Fibroblast of villous mesenchyme (primary cell): Measurements from ENCODE around the gene TOLLIP. TPM values are rescaled to one million over a fixed set of nuclear protein-coding genes. Genes with fewer than 3 reads are reported as not detected.

Source experiments
- DNase-seq: peaks from one replicate; pipeline ENCODE4 v3.0.0-alpha.2; 2010; ENCODE audit warnings: low read depth
- H3K4me3 ChIP-seq: 2 replicates; pipeline ENCODE4 v1.5.1; 2011; ENCODE audit warnings: low read depth, mild to moderate bottlenecking, low read length
- CTCF ChIP-seq: IDR thresholded peaks from 2 replicates; pipeline ENCODE4 v1.5.1; 2012; ENCODE audit warnings: low read depth, mild to moderate bottlenecking, low read length; ENCODE audit not compliant: insufficient read depth
- total RNA-seq: library from RNA; depleted of rRNA; stranded (reverse); fragments of >200 nt; gene quantifications from 2 replicates; pipeline ENCODE4 v1.2.3, GENCODE V29; 2012

Gene TOLLIP
- total RNA-seq, 1 donor: 27.2 TPM

GRCh38 chr11:1229471-1230120 is 79.8 kb downstream of the TOLLIP start:
- DNase-seq: no peak
- H3K4me3 ChIP-seq: no peak overlapping the region
- no peak for TF ChIP-seq CTCF

GRCh38 chr11:1228921-1229451 is 80.4 kb downstream of the TOLLIP start:
- DNase-seq: no peak
- no peak overlapping the region for H3K4me3 ChIP-seq
- TF ChIP-seq CTCF: no peak

GRCh38 chr11:1228101-1228821 is 81.2 kb downstream of the TOLLIP start:
- no peak for DNase-seq
- TF ChIP-seq CTCF: no peak
- H3K4me3 ChIP-seq: no peak overlapping the region

- TF ChIP-seq CTCF: no peak
- H3K4me3 ChIP-seq: no peak overlapping the region
- no peak for DNase-seq
Measured at GRCh38 chr11:1227551-1228100, 81.8 kb downstream of the TOLLIP start.

- DNase-seq: no peak
- no peak overlapping the region for H3K4me3 ChIP-seq
- no peak for TF ChIP-seq CTCF
Measured at GRCh38 chr11:1226986-1227550, 82.4 kb downstream of the TOLLIP start.

GRCh38 chr11:1226226-1226985 is 83.0 kb downstream of the TOLLIP start:
- no peak overlapping the region for H3K4me3 ChIP-seq
- no peak for DNase-seq
- TF ChIP-seq CTCF: no peak
